GM18517 (cell line): Measurements from ENCODE around the gene OPCML.

Experiments used
- ATAC-seq: cut with Tn5 transposase; IDR thresholded peaks from one replicate; pipeline ENCODE4 v1.9.1; 2021; ENCODE audit warnings: mild to moderate bottlenecking, moderate library complexity; ENCODE audit not compliant: unreplicated experiment

OPCML gene

DNA sequence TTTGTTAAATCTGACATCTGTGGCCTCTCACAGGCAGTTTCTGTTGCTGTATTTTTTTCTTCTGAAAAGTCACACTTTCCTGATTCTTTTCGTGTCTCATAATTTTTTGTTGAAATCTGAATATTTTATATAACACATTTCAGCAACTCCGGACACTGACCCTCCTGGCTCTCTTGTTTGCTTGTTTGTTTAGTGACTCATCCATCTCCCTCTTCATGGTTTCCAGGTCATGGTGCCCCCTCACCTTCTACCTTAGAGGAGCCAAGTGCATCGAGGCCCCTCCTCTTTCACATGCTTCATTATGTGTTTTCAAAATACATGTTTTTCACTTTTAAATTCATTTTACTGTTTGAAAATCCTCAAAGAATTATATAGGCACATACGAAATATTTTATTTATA, 562.4 kb downstream of the OPCML start:
- no peak for ATAC-seq

- ATAC-seq = no peak
Observed at GRCh38 chr11:132962041-132962440, 570.3 kb downstream of the OPCML start.

- no peak for ATAC-seq
Observed at GRCh38 chr11:132961453-132961852, 570.8 kb downstream of the OPCML start.

- no peak for ATAC-seq
Observed at GRCh38 chr11:132960273-132961078, 571.8 kb downstream of the OPCML start.

DNA sequence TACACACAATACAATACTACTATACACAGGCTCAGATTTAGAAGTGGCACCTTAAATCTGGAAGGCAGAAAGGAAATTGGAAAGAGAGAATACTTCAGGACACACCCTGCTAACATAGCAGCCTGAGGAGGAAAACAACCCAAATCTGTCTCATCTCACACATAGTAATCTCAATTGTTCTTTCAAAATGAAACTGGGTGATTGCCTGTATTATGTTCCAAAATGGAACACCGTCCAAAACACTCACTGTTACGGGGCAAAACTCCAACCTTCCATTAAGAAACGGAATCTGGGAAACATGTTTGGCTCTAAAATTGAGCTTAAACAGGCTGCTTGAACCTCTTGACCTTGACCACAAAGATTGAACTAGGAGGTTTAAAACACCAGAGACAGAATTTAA, 572.6 kb downstream of the OPCML start:
- ATAC-seq = no peak

GRCh38 chr11:132957881-132958280, 574.4 kb downstream of the OPCML start:
- no peak for ATAC-seq

DNA sequence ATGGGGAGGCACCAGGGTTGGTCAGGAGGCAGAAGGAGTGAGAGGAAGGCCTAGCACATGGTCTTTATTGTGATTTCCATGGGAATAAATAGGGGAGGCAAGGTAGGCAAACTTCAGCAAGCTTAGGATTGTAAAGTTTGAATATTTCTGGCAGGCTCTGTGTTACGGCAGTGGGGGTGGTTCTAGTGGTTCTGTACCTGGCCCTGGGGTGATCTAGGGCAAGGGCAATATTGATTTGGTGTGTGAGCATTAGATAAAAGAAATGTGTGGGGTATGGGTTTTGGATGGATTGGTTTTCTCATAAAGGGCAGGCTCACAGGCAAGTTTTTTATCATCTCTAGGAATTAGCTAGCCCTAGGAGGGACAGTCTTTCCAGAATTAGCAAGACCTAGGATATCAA, 584.0 kb downstream of the OPCML start:
- ATAC-seq = no peak

DNA sequence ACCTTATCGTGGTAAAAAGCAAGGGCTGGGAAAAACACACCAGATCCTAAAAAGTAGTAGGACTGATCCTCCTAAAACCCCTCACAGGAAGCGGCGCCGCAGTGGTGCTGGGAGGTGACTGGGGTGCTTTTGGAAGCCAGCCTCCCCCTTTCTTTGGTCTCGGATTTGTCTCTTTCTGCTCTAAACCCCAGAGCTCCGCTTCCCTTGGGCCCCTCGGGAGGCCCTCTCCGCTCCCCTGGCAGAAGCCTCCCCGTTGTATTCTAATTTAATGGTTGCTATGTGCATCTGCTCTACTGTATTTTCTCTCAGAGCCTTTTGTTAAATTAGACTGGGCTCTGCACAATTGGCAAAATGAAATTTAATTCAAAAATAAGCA, 587.7 kb downstream of the OPCML start:
- ATAC-seq = no peak

GRCh38 chr11:132943706-132944568, 588.4 kb downstream of the OPCML start:
- ATAC-seq = no peak

GRCh38 chr11:132943357-132943705, 589.0 kb downstream of the OPCML start:
- no peak for ATAC-seq

- no peak for ATAC-seq
Observed at GRCh38 chr11:132942611-132943356, 589.5 kb downstream of the OPCML start.

DNA sequence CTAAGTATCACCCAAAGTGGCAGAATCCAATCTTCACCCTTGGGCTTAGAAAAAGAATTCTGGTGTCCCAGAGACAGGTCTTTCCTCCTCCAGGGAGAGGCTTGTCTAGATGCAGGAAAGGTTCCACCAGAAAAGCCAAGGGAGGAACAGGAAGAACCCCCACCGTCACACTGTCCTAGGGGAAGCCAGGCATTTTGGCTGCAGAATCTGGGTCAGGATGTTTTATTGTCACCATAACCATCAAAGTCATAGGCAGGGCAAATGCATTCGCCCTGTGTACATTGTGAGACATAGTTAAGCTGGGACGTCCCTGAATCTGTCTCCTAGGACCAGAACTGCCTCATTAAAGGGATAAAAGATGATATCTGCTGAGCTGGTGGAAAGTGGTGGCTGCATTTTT, 590.5 kb downstream of the OPCML start:
- ATAC-seq = no peak

DNA sequence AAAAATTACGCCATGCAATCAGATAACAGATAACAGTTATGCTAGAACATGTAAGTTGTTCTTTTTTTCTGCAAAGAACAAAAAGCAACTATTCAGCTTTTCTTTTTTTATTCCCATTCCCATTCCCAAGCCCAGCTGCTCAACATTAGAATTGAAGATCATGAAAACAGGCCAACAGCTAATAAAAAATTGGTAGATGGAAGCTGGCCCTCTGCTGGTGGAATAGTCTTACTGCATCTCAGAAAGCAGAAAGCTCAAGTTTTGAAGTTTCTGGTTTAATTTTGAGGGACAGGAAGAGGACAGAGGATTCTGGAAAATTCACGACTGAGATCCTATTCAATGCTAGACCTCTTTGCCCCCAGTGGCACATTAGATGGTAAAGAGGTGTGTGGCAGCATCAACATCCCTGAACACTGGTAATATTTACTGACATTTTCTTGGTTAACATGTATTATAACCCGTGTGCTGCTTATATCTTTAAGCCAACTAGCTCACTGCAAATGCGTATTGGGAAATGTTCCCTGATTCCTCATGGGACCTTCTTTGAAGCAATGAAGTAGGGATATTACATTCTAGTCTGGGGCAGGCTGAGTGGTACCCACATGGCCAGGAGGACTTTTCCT, 591.2 kb downstream of the OPCML start:
- ATAC-seq = no peak

DNA sequence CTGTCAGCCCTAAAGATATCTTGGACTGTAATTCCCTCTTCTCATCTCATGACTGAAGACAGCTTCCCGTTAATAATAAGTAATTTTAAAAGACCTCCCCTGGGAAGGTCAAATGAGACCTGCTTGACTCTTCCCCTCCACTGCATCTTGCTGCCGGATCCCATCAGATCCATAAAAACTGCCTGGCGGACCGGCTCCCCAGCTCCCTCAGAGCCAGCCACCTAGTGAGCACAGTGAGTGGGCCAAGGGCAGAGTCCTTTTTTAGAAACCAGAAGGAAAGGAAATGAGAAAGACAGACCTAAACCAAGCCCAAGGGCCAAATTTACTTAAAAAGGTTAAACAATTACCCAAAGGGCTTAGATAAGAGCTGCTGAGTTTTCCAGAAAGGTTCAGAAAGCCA, 595.3 kb downstream of the OPCML start:
- ATAC-seq = no peak

GRCh38 chr11:132935383-132935782, 596.9 kb downstream of the OPCML start:
- no peak for ATAC-seq

- ATAC-seq = no peak
Observed at GRCh38 chr11:132933703-132934102, 598.6 kb downstream of the OPCML start.

DNA sequence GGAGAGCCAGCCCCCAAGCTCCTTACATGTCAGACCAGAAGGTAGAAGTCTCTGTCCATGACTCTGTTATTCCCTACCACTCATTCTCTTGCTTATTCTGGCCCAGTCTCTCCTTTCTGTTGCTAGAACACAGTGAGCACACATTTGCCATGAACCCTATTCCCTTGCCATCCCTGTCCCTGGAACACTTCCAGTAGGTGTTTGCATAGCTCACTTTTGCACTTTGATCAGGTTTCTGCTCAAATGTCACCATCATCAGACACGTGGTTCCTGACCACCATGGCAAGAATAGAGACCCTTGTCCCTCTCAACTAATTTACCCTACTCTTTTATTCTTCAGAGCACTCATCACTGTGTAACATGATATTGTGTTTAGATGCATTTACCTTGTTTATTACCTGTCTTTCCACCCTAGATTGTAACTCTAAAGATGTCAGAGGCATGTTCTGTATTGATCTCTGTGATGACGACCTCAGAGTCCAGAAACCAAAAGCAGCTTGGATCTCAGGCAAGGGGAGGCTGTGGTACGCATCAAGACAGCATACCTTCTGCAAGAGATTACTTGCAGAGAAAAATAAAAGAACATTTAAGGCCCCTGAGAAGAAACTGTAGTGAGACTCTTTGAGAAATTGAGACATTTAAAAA, 606.4 kb downstream of the OPCML start:
- no peak for ATAC-seq

- ATAC-seq = no peak
Observed at GRCh38 chr11:132921597-132921996, 610.7 kb downstream of the OPCML start.

DNA sequence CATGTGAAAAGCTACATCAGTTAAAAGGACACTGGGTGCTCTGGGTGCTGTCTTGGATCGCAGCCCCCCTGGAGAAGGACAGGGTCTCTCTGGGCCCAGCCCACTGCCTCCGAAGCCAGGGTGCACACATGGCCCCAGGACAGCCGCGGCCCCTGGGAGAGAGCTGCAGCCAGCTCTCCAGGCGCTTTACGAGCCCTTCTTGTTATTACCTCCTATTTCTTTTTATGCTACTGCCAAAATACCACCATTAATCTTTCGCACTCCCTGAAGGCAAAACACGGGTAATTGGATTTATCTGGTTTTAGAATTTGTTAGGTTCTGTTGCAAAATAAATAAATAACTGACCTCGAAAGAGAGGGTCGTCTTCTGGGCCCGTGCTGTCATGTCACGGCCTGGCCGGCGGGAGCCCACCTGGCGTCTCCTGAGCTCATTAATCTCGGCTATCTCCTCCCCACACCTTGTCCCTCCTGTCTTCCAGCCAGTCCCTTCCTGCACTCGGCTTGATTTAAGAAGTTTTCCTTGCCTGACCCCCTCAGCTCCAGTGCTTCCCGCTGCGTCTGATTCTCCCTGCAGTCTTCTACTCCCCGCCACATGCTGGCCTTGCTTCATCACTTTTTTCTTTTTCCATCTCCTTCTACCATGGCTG, 611.7 kb downstream of the OPCML start:
- ATAC-seq = no peak

- ATAC-seq = no peak
Observed at GRCh38 chr11:132914600-132914999, 617.7 kb downstream of the OPCML start.
